Peyer's patch (tissue), 4 donors: ENCODE data around the gene CDHR5. TPM values are rescaled to one million over a fixed set of nuclear protein-coding genes. Genes with fewer than 3 reads are reported as not detected.
A peak's percentile ranks its signal among the peaks of the same experiment; 100 is the strongest.

Experiments used
- DNase-seq, 3 donors: peaks; one replicate each; pipeline ENCODE4 v3.0.0-alpha.2; 2017 to 2019
- H3K27ac ChIP-seq, 4 donors: fragments of 200-600 bp; sonication (generic); one replicate each; pipeline ENCODE4 v1.5.1; 2016 to 2019
- H3K27me3 ChIP-seq, 2 donors: fragments of 200-600 bp; sonication (generic); one replicate each; pipeline ENCODE4 v1.5.1; 2019
- H3K36me3 ChIP-seq, 3 donors: fragments of 200-600 bp; sonication (generic); one replicate each; pipeline ENCODE4 v1.5.1; 2016 to 2019
- H3K4me1 ChIP-seq, 4 donors: fragments of 200-600 bp; sonication (generic); one replicate each; pipeline ENCODE4 v1.5.1; 2016 to 2019
- H3K4me3 ChIP-seq, 4 donors: fragments of 200-600 bp; sonication (generic); 1 replicate in 3 of 4; 2 replicates in 1 of 4; pipeline ENCODE4 v1.5.1; 2016 to 2019; ENCODE audit warnings: mild to moderate bottlenecking in 1 of 4
- H3K9me3 ChIP-seq, 4 donors: fragments of 200-600 bp; sonication (generic); one replicate each; pipeline ENCODE4 v1.5.1; 2016 to 2019; ENCODE audit warnings: mild to moderate bottlenecking in 1 of 4
- POLR2A ChIP-seq, 2 donors: fragments of 450-650 bp; IDR thresholded peaks; one replicate each; pipeline ENCODE4 v1.5.1; 2017; ENCODE audit warnings: antibody characterized with exemption in 2 of 2, mild to moderate bottlenecking in 2 of 2, moderate library complexity in 2 of 2
- total RNA-seq, 4 donors: library from RNA; depleted of rRNA; stranded (reverse); fragments of >200 nt; gene quantifications; one replicate each; pipeline ENCODE4 v1.1.0, GENCODE V29; 2016
- TF ChIP-seq, protein P1 (sequence below), 6 experiments: fragments of 450-650 bp in 4 of 6; fragments of 200-600 bp in 2 of 6; sonication (generic) in 1 of 6; IDR thresholded peaks; one replicate each; pipeline ENCODE4 v1.5.1; 2017 to 2019; ENCODE audit warnings: antibody characterized with exemption in 6 of 6, mild to moderate bottlenecking in 3 of 6, moderate library complexity in 1 of 6

The CDHR5 gene
- total RNA-seq, 4 donors from 2014 or later: 77.6 to 1,696 (median 1,274) TPM

- peak overlapping the region; percentile 94 to 96 (median 95) for H3K27ac ChIP-seq
- H3K27me3 ChIP-seq: no peaks in the 10 kb centered on the region
- peak; percentile 39 to 50 for TF ChIP-seq POLR2A (IDR thresholded peaks at IDR 0.05)
- TF ChIP-seq, protein P1, sequence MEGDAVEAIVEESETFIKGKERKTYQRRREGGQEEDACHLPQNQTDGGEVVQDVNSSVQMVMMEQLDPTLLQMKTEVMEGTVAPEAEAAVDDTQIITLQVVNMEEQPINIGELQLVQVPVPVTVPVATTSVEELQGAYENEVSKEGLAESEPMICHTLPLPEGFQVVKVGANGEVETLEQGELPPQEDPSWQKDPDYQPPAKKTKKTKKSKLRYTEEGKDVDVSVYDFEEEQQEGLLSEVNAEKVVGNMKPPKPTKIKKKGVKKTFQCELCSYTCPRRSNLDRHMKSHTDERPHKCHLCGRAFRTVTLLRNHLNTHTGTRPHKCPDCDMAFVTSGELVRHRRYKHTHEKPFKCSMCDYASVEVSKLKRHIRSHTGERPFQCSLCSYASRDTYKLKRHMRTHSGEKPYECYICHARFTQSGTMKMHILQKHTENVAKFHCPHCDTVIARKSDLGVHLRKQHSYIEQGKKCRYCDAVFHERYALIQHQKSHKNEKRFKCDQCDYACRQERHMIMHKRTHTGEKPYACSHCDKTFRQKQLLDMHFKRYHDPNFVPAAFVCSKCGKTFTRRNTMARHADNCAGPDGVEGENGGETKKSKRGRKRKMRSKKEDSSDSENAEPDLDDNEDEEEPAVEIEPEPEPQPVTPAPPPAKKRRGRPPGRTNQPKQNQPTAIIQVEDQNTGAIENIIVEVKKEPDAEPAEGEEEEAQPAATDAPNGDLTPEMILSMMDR (IDR thresholded peaks at IDR 0.05): no peak
- H3K4me1 ChIP-seq: peaks cover 10 to 53% (median 23%) of the 10 kb centered on the region in 4 donors
- H3K36me3 ChIP-seq: peaks cover 0 to 53% (median 3%) of the 10 kb centered on the region in 3 donors
- peak; percentile 89 to 97 (median 95) for DNase-seq
- peak overlapping the region in 3 of 4 donors; percentile 15 to 79 (median 67) for H3K4me3 ChIP-seq
- no peaks in the 10 kb centered on the region for H3K9me3 ChIP-seq
These were observed 11.3 kb downstream of the CDHR5 start for GRCh38 chr11:613369-613968.

GRCh38 chr11:612961-613300, 11.8 kb downstream of the CDHR5 start:
- DNase-seq: no peak
- H3K4me3 ChIP-seq: no peak overlapping the region

GRCh38 chr11:612201-612960, 12.4 kb downstream of the CDHR5 start:
- Histone ChIP-seq H3K27ac (peak overlapping the region; percentile 69 to 96 (median 94)), H3K9me3 (no peaks in the 10 kb centered on the region), H3K27me3 (no peaks in the 10 kb centered on the region), H3K4me1 (peaks cover 10 to 53% (median 23%) of the 10 kb centered on the region in 4 donors), H3K36me3 (peaks cover 0 to 60% (median 3%) of the 10 kb centered on the region in 3 donors), H3K4me3 (no peak overlapping the region)
- DNase-seq: peak in 2 of 3 donors; percentile 86 to 89
- TF ChIP-seq, protein P1 (IDR thresholded peaks at IDR 0.05): peak in 4 of 6 experiments; percentile 15 to 80 (median 69)
- no peak for TF ChIP-seq POLR2A (IDR thresholded peaks at IDR 0.05)

More at GRCh38 chr11:612961-613300, 11.8 kb downstream of the CDHR5 start:
- Histone ChIP-seq H3K27me3 (no peaks in the 10 kb centered on the region), H3K36me3 (peaks cover 0 to 55% (median 3%) of the 10 kb centered on the region in 3 donors), H3K9me3 (no peaks in the 10 kb centered on the region), H3K27ac (peak overlapping the region; percentile 69 to 96 (median 94)), H3K4me1 (peaks cover 10 to 53% (median 23%) of the 10 kb centered on the region in 4 donors)
- TF ChIP-seq, protein P1 (IDR thresholded peaks at IDR 0.05): no peak
- no peak for TF ChIP-seq POLR2A (IDR thresholded peaks at IDR 0.05)

GRCh38 chr11:611001-611996, 13.5 kb downstream of the CDHR5 start:
- H3K4me1 ChIP-seq: peaks cover 10 to 46% (median 21%) of the 10 kb centered on the region in 4 donors
- peak overlapping the region in 3 of 4 donors; percentile 69 to 95 (median 94) for H3K27ac ChIP-seq
- H3K9me3 ChIP-seq: no peaks in the 10 kb centered on the region
- peak in 1 of 3 donors; percentile 46 for DNase-seq
- TF ChIP-seq POLR2A (IDR thresholded peaks at IDR 0.05): no peak
- TF ChIP-seq, protein P1 (IDR thresholded peaks at IDR 0.05): no peak
- peaks cover 0 to 71% (median 3%) of the 10 kb centered on the region in 3 donors for H3K36me3 ChIP-seq
- H3K4me3 ChIP-seq: no peak overlapping the region
- H3K27me3 ChIP-seq: no peaks in the 10 kb centered on the region
